Hypothalamus (tissue), 51 donors: ENCODE results near the gene GABPB2.
"Not testable (repeated sequence)": the region's sequence is repeated elsewhere in the genome, so short reads cannot be mapped to it uniquely, and the experiment has no call there.

Experiments used
- DNase-seq, 51 donors: peaks; one replicate each; lab custom pipeline; 2025; lab: John Stamatoyannopoulos, UW

Gene GABPB2

DNA sequence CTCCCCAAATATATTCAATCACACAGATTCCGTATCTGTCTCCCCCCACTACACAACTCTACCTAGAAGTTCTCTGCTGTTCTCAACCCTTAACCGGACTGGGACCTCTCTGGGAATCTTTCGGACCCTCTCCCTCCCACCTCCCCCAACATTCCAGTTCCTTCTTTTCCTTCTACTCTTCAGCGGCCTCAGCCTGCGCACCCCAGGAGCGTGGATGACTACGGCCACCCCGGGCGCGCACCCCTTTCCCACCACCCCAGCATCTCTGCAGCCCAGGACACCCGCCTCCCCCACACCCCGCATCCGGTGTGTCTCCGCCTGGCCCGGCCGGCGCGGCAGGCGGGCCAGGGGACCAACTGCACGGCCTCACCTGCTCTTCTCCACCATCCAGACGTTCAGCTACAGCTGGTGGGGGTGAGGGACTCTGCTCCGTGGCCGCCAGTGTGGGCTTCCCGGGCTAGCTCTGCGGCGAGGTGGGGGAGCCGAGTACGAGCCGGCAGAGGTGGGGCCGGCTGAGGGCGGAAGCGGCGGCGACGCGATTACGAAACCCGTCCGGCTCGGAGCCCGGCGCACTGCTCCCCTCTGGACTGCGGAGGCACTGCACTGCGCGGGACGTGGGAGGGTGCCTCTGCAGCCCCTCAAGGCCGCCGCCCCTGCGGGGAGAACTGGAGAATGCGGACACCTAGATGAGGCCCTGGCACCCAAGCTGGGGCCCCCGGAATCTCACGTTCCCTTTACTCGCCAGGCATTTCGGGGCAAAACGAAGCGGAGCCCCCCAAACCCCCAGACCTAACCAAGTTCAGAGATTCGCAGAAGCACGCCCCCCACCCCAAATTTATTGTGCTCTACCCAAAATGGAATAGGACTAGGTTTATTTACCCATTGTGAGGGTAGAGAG is 11.2 kb upstream of the GABPB2 start, which contains the start of gene CDC42SE1:
Gene CDC42SE1, minus strand, starts transcription at position 514 of the 898 bp plus-strand sequence. CDS start 3,892 bp downstream, outside the sequence.
- DNase-seq, result peak in 50 of 51 donors; percentile 20 to 92 (median 68)

DNA sequence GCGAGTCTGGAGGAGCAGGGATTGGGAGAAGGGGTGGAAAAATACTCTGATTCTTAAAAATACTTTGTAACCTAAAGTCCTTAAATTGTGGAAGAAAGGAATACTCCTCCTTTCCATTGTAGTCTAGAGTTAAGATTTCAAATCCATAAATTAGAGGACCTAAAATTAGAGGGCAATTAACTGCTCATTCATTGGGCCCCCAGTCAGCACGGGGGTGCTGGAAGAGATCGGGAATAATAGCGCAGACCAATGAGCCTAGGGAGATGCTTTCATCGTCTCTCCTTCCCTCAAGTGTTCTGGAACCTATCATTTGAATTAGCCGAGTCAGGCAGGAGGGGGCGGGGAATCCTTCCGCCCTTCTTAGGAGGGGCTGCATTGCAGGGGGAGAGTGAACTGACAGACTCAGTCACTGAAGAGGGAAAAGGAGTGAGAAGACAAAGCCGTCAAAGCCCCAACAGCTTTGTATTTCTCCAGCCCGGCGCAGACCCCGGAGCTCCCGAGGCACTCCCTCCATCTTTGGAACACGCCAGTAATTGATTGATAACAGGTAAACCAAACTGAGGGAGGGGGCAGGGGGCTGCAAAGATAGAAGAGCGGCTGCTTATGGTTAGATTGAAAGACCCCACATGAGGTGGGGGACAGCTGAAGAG is 10.4 kb upstream of the GABPB2 start, which contains the start of gene MLLT11:
Gene MLLT11, plus strand, starts transcription at position 391 of the 650 bp plus-strand sequence. CDS start 6,828 bp downstream, outside the sequence.
- peak in 46 of 51 donors; percentile 10 to 79 (median 46) for DNase-seq

- peak in 8 of 51 donors; percentile 4 to 40 (median 12) for DNase-seq
Observed at GRCh38 chr1:151060657-151061421, 9.7 kb upstream of the GABPB2 start.

GRCh38 chr1:151061704-151062103 is 8.9 kb upstream of the GABPB2 start:
- no peak for DNase-seq

- DNase-seq, result peak in 1 of 51 donors; percentile 16
Observed at GRCh38 chr1:151062741-151063371, 7.7 kb upstream of the GABPB2 start.

GRCh38 chr1:151065089-151065645 is 5.4 kb upstream of the GABPB2 start:
- no peak for DNase-seq

DNA sequence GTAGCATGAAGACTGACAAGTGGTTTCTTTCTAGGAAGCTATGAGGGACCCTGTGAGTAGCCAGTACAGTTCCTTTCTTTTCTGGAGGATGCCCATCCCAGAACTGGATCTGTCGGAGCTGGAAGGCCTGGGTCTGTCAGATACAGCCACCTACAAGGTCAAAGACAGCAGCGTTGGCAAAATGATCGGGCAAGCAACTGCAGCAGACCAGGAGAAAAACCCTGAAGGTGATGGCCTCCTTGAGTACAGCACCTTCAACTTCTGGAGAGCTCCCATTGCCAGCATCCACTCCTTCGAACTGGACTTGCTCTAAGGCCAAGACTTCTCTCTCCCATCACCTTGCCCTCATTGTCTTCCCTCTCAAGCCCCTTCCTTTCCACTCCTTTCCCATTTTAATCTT is 3.4 kb upstream of the GABPB2 start:
- DNase-seq, result no peak

GRCh38 chr1:151069103-151069486 is 1.5 kb upstream of the GABPB2 start:
- DNase-seq, result no peak

DNA sequence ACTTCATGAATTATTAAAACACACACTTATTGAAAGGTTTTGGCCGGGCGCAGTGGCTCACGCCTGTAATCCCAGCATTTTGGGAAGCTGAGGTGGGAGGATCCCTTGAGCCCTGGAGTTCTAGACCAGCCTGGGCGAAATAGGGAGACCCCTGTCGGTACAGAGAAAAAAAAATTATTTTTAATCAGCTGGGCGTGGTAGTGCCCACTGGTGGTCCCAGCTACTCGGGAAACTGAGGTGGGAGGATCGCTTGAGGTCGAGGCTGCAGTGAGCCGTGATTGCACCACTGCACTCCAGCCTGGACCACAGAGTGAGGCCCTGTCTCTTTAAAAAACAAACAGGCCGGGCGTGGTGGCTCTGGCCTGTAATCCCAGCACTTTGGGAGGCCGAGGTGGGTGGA is 1.7 kb downstream of the GABPB2 start:
- no peak for DNase-seq

DNA sequence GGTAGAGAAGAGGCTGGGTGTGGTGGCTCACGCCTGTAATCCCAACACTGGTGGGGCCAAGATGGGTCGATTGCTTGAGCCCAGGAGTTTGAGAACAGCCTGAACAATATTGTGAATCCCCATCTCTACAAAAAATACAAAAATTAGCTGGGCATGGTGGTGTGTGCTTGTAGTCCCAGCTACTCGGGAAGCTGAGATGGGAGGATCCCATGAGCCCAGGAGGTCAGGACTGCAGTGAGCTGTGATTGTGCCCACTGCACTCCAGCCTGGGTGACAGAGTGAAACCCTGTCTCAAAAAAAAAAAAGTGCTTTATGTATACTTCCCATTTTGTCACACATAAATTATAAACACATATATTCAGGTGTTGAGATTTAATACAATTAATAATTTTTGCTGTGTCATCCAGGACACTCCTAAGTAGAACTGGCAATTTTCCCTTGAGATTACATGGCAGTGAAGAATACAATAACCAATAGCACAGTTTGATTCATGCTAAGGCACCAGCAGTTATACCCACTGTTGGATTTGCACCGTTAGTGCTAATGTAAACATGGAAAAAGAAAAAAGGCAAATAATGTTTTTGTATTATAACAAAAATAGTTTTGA is 15.5 kb downstream of the GABPB2 start:
- DNase-seq, result no peak

- not testable (repeated sequence) for DNase-seq
Observed at GRCh38 chr1:151097426-151097825, 26.9 kb downstream of the GABPB2 start.

DNA sequence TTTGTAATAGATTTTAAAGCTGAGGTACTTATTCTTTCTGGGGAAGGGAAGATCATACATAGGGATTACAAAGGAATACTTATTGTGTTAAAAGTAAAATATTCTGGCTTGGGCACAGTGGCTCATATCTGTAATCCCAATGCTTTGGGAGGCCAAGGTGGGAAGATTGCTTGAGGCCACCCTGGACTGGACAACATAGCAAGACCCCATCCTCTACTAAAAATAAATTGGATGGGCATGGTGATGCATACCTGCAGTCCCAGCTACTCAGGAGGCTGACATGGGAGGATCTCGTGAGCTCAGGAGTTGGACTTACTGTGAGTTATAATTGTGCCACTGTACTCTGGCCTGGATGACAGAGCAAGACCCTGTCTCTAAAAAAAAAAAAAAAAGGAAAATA is 27.6 kb downstream of the GABPB2 start:
- no peak for DNase-seq

DNA sequence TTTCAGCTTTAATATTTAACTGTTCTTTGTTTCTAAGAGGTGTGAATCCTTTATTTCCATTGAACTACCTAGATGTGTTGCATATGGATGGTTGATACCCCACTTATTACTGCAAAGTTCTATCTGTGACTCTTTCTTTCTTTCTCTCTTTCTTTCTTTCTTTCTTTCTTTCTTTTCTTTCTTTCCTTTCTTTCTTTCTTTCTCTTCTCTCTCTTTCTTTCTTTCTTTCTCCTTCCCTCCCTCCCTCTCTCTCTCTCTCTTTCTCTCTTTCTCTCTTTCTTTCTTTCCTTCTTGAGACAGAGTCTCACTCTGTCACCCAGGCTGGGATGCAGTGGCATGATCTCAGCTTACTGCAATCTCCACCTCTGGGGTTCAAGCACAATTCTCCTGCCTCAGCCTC is 34.1 kb downstream of the GABPB2 start:
- DNase-seq, result no peak

DNA sequence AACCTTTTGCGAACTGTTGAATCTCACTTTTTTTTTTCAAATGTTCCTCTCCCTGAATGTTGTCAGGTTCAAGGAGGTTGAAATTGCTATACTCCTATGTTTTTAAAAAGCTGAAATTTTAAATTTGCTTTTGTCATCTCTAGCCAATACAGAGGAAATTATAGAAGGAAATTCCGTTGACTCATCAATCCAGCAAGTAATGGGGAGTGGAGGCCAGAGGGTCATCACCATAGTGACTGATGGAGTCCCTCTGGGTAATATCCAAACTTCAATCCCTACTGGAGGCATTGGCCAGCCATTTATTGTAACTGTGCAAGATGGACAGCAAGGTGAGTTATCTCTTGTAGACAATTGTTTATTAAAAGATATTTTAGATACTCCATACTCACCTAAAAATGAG is 36.3 kb downstream of the GABPB2 start:
- DNase-seq, result no peak

GRCh38 chr1:151108331-151108730 is 37.8 kb downstream of the GABPB2 start:
- DNase-seq, result no peak

DNA sequence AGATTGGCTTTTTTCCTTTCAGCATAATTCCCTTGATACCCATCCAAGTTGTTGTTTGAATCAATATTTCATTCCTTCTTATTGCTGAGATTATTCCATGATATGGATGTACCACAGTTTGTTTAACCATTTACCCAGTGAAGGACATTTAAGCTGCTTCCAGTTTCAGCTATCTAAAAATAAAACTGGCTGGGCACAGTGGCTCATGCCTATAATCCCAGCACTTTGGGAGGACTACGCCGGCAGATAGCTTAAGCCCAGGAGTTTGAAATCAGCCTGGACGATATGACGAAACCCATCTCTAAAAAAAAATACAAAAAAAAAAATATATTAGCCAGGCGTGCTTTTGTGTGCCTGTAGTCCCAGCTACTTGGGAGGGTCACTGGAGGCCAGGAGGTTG is 43.3 kb downstream of the GABPB2 start:
- DNase-seq, result no peak

- DNase-seq, result no peak
Observed at GRCh38 chr1:151124763-151125403, 54.3 kb downstream of the GABPB2 start.

GRCh38 chr1:151128800-151129199 is 58.2 kb downstream of the GABPB2 start:
- no peak for DNase-seq

GRCh38 chr1:151130987-151131586 is 60.5 kb downstream of the GABPB2 start:
- peak in 46 of 51 donors; percentile 6 to 86 (median 61) for DNase-seq
